DMS 273 (cell line): Measurements from ENCODE around the gene CD81.
"Not testable (repeated sequence)": the region's sequence is repeated elsewhere in the genome, so short reads cannot be mapped to it uniquely, and the experiment has no call there.

Experiments
- DNase-seq: peaks from one replicate; lab custom pipeline; 2025; ENCODE audit not compliant: unreplicated experiment; lab: John Stamatoyannopoulos, UW

Gene CD81

DNA sequence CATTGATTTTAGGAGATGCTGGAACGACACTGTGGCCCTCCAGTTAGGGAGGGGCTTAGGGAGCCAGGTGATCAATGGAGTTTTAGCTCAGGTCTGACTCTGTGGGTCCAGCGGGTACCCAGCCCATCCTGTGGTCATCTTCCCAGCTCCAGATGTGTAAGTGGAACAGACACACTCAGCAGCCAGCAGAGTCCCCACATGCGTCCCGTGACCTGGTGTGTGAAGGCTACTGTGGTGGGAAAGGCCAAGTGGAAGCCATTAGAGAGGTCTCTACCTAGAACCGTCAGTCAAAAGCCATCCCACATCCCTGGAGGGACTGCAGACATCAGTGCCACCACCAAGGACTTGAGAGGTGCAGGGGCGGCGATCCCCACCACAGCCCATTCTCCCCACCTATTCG lies 19.9 kb upstream of the CD81 start:
- DNase-seq: no peak

DNA sequence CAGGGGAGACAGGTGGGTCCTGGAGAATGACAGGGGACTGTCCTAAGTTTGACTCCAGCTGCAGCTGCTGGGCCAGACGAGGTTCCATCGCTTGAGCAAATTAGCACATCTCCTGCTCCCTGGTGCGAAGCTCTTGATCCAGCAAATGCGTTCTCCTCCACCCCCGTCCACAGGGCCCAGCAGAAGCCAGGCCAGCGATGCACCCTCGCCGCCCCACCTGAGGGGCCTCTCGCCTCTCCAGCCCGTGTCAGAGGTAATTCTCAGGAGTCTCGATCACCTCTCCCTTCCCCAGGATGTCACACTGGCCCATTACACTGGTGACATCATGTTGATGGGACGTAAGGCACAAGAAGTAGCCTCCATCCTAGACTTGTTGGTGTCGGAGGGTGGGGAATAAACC lies 19.5 kb upstream of the CD81 start:
- not testable (repeated sequence) for DNase-seq

DNA sequence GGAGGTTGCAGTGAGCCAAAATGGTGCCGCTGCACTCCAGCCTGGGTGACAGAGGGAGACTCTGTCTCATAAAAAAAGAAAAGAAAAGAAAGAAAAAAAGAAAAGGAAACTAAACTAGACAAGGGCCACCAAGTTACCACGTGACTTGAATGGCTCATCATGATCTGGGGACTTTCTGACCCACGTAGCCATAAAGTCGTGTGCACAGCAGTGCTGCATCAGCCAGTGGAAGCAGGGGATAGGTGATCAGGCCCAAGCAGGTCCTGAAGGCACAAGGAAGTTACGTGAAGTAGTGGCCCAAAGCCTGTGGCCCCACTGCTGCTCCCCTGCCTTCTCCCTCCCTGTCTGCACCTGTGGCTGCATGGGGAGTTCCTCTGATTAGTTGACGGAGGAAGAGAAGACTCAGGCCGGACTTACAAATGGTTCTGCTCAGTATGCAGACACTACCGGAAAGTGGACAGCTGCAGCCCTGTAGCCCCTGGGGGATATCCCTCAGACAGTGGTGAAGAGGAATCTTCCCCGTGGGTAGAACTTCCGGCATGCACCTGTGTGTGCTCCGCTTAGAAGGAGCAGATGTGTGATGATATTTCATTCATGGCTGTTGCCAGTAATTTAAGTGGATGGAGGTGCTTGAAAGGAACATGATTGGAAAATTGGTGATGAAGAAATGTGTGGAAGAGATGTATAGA lies 18.2 kb upstream of the CD81 start:
- no peak for DNase-seq

DNA sequence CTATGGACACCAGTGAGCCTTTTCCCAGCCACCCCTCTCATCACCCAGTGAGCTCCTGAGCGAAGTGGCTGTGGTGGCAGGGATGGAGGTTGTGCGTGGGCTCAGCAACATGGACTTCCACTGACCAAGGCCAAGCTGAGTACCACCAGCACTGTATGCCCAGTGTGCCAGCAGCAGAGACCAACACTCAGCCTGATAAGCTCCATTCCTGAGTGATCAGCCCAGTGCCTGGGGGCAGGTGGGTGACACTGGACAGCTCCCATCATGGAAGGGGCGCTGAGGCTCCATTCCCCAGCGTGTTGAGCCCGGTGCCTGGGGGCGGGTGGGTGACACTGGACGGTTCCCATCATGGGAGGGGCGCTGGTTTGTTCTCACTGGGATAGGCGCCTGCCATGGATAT lies 17.6 kb upstream of the CD81 start:
- DNase-seq: no peak

DNA sequence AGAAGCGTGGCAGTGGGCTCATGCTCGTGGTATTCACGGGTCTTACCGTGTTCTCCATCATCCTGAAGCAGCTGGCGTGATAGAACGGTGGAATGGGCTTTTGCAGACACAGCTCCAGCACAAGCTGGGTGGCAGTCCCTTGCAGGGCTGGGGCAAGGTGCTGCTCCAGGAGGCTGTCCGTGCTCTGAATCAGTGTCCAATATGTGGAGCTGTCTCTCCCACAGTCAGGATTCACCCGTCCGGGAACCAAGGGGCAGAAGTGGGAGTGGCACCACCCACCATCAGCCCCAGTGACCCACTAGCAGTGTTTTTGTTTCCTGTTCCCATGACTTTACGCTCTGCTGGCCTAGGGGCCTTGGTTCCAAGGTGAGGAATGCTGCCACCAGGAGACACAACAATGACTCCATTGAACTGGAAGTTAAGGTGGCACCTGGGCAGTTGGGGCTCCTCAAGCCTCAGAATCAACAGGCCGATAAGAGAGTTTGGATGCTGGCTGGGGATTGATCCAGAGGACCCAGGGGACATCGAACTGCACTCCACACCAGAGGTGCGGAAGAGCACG lies 16.9 kb upstream of the CD81 start:
- no peak for DNase-seq

DNA sequence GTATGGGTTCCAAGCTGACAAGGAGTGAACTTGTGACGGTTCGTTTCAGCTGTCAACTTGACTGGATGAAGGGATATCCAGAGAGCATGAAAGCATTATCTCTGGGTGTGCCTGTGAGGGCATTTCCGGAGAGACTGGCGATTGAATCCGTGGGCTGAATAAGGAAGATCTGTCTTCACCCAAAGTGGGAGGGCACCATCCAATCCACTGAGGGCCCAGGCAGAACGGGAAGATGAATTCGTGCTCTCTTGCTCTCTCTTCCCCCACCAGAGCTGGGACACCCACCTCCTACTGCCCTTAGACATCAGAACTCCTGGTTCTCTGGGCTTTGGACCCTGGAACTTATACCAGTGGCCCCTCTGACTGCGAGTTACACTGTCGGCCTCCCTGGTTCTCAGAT lies 15.5 kb upstream of the CD81 start:
- no peak for DNase-seq

DNA sequence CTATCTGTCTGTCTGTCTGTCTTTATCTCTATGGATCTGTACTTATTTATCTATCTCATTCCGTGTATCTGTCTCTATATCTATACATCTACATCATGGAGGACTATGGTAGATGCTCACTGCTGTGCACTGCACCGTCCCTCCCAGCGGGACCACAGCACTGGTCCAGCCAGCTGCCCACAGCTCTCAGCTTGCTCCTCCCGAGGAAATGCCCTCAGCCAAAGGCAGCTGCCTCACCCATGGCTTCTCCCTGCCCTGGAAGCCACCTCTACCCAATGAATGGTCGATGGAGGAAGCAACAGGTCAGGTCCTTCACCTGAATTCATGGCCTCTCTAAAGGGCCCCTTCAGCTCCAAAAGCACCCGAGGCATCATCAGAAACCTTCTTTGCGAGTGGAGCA lies 14.7 kb upstream of the CD81 start:
- DNase-seq: no peak

DNA sequence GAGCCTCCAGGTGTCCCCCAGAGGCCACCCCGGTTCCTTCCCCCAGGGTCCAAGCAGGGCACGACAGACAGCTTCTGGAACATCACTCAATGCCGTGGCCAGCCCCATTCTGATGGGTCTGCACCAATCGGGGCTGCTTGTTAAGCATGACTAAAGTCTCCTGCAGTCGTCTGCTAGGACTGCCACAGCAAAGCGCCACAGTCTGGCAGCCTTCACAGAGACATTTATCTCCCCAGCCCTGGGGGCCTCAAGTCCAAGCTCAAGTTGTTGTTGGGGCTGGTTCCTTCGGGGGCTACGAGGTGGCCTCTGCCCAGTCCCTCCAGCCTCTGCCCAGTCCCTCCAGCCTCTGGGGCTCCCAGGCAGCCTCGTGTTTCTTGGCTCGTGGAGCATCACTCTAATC lies 14.0 kb upstream of the CD81 start:
- DNase-seq: no peak

DNA sequence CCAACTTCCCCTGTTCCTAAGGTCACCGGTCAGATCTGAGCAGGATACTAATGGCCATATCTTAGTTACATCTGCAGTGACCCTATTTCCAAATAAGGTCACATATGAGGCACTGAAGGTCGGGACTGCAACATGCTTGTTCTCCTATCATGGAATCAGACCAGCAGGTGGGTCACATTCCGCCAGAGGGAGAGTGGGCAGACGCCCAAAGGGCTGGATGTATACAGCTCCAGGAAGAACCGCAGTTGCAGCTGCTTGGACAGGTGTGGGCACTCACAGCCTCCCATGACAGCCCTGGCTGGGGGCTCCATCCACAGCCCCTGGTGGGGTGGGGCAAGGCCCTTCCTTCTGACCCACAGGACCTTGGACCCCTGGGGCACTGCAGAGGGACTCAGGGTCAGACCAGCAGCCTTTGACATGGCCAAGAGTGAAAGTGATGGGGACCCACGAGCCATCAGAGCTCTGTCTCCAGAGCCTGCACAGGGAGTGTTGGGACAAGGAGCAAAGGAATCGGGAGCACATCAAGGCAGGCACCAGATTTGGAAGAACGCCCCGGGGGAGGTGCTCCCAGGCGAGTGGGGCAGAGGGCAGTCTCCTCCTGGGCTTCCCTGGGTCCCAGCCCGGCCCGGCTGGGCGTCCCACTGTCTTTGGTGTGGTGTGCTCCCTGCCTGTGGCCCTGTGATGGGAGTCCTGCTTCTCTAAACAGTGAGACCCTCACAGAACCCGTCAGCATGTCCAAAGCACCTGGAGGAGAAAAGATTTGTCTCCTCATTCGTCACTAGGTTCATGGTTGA lies 13.3 kb upstream of the CD81 start:
- no peak for DNase-seq

DNA sequence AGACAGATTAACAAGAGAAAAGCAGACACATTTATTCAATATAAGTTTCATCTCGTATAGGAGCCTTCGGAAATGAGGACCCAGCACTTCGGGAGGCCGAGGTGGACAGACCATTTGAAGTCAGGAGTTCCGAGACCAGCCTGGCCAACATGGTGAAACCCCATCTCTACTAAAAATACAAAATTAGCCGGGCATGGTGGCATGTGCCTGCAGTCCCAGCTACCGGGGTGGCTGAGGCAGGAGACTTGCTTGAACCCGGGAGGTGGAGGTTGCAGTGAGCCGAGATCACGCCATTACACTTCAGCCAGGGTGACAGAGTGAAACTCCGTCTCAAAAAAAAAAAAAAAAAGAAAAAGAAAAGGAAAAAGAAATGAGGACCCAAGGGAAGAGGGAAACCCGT lies 12.7 kb upstream of the CD81 start:
- DNase-seq: not testable (repeated sequence)

DNA sequence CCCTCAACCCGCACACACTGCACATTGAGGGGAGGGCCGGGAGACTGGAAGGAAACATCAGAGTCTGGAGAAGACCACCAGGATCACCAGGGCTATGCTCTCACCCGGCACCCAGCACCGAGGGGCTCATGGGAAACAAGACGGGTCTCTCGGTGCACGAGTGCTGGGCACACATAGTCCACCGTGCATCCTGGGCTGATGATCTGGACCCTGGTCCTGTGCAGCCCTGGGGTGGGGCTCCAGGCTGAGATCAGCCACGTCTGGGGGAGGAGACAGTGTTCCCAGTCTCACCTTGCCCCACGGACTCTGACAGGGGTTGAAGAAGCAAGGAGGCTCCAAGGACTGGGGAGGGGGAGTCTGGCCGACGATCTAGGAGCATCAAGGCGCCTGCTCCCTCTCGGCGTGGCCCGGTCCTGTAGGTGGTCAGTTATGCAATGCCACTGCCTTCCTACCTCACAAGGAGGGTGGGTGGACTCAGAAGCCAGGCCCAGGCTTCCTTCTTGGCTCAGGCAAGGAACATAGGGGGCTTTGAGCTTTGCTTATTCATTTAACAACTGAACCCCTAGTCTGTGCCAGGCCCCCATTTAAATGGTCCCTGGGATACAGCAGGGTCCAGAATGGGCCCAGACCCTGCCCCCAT lies 11.4 kb upstream of the CD81 start:
- no peak for DNase-seq

DNA sequence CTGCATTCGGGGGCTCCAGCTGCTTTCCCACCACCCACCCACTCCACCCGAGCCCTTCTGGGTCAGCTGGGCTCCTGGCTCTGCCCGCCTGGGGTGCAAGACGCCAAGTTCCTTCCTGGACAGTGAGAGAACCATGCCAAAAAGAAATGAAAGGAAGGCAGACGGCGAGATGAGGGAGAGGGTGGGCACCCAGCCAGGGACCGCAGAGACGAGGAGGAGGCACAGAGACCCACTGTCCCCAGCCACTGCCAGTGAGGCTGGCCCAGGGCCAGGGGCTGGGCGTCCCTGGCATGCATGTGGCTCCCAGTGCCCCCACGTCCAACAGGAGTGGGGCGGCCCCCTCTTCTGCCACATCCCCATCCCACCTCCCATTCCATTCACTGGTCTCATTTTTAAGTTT lies 10.8 kb upstream of the CD81 start:
- DNase-seq: peak; percentile 28

DNA sequence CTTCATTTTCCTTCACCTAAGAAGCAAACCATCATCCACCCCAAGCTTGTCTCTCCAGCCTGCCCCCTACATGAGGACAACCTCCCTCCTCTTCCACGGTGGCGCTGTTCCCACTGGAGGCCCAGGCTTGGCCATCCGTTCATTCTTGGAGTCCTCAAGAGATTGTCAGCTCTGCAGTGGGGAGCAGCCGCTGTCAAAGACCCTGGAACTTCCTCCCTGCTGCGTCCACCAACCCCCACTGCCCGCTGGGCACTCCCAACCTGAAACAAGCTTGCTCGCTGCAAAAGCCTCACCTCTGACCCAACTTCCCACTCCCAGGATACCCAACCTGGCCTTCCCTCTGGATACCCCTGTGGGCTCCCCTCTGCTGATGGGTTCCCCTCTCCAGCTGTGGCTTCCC lies 10.4 kb upstream of the CD81 start:
- no peak for DNase-seq

DNA sequence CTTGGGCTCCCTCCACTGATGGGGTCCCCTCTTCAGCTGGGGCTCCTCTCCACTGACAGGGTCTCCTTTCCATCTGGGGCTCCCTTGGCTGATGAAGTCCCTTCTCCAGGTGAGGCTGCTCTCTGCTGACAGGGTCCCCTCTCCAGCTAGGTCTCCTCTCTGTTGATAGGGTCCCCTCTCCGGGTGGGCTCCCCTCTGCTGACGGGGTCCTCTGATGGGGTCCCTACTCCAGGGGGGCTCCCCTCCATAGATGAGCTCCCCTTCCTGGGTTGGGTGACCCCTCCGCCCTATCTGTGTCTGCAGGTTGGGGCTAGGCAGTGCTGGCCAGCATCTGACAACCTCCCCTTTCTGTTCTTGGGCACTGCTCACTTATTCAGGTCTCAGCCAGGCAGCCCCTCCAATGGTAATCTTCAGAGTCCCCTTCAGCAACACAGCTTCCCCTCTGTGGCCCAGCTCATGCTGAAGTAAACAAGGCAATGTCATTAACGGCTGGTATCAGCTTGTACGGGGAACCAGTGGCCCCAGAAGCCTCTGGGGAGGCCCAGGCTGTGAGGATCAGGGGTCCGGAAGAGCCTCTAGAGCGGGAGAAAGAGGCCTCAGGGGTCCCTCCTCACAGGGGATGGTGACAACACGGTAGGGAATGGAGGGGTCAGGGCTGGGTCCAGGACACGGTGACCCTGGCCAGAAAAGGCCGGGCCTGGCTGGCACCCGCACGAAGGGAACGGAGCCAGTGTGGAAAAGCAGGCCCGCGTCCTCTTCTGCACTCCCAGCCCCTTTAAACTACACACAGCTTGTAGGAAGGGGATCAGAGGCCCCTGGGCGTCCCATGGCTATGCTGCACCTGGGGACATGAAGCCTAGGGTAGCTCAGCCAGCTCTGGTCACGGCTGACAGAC lies 9.6 kb upstream of the CD81 start:
- DNase-seq: no peak

DNA sequence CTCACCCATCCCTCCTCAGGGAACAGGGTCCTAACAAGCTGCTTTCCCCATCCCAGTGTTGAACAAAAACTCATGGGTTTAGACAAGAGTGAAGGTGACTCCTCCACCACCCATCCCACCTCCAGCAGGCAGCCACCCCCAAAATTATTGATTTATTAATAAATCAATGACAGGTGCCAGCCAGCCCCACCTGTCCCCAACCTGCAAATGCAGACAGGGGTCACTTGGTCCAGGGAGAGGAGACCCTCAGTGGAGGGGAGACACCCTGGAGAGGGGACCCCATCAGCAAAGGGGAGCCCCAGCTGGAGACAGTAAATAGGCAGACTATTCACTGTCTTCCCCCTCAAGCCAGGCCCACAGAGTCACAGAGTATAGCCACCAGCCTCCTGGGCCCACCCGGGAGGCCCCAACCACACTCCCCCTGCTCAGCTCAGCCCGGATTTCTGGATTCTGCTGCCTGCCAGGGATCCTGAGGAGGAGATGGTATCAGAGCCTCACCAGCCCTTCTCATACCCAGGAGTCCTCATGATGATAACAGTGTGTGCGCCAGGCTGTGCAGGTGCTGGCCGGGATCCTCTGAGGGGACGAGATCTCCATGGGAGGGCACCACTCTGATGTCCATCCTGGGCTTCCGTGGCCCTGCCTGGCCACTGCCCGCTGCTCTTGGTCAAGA lies 8.8 kb upstream of the CD81 start:
- DNase-seq: no peak

DNA sequence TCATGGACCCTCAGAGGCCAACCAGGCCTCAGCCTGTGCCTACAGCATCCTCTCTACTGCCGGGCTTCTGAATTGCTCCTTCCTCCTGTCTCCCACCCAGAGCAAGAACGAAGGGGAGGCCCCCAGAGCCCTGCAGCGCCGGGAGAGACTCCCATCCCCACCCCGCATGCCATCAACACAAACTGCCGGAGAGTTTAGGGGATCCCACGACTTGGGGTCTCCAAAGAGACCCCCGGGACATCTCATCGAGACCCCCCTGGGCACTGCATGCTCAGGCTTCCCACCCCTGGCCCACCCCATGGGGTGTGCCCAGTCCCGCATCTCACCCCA lies 8.3 kb upstream of the CD81 start:
- DNase-seq: no peak

DNA sequence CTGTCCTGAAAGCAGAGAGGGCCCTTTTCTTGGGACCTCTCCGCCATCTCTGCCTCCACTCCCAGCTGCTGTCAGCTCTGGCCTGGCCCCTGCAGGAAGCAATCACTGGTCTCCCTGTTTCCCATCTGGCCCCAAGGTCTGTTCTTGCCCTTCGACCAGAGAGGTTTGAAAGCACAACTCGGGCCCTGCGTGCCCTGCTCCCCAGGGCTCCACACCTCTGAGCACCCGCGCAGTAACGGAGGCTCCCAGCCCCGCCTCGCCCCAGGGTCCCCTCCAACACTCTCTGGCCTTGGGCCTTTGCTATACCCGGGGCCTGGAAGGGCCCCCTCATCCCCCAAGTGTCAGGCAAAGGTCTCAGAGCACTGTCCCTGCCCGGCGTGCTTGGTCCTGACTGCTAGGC lies 7.8 kb upstream of the CD81 start:
- DNase-seq: no peak

DNA sequence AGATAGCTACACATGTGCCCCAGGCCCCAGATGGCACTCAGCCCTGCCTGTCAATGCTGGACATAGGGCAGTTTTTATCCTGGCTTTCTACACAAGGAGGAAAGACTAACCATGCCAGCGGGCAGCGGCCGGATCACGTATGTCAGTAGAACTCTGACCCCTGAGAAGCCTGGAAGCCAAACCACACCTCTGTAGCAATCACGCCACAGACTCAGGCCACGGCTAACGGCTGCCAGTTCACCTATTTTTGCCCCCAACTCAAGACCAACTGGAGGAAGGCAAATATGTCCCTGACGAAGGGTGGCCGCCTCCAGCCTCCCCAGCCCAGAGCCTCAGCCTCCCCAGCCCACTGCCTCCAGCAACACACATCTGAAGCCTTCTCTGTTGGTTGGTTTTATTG lies 7.2 kb upstream of the CD81 start:
- DNase-seq: no peak

DNA sequence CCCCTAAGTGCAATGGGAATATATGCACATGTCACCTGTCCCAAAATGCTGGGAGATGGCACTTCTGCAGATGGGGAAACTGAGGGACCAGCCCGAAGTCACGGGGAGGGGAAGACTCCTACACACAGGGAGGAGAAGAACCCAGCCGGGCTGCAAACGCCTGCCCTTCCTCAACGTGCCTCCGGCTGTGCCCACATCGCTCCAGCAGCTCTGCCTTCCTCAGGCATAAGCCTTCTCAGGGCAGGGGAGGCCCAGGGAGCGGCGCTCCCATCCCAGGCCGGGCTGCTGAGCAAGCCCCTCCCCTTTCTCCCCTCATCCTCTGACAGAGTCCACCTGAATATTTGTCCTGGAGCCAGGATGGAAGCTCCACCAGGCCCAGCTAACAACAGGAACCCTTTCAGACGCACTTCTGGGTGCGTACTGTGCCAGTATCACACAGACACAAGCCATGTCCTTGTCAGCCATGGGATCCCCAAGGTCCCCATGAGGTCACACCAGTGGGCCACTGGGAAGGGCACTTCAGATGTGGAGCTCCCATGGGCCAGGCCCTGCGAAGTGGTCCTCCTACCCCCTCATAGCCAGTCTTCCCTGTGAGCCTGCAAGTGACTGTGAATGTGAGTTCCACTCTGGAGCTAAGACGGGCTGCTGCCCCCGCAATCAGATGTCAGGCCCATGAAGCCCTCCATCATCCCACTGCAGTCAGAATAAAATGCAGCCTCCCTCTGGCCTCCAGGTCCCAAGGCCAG lies 2.5 kb upstream of the CD81 start:
- DNase-seq: no peak

DNA sequence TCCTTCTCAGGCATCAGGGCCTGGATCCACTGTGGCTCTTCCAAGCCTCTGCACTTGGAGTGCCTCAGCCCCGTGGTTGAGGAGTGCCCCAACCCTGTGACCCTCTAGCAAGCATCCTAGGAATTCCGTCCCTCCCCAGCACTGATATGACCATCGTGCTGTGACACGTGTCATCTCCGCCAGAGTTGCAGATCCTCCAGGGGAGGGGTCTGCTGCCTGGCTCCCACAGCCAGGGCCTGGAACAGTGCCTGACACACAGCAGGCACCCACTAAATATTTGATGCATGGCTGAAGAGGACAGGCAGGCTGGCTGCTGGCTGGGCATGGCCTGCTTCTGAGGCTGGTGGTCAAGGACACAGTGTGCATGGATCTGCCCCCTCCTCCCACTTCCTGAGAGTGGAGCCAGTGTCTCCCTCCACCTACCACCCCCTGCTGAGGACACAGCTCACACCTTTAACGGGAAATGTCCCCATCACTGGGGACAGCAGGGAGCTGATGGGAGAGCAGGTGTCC lies 1.7 kb upstream of the CD81 start:
- DNase-seq: no peak
